Vagina (tissue), 2 donors: ENCODE measurements around the gene RPS6KA2.

ENCODE experiments used
- CTCF ChIP-seq, 3 experiments: fragments of 450-650 bp in 2 of 3; fragments of 200-600 bp in 1 of 3; sonication (generic) in 1 of 3; IDR thresholded peaks; one replicate each; pipeline ENCODE4 v1.5.1; 2017 to 2019; ENCODE audit warnings: antibody characterized with exemption in 3 of 3, mild to moderate bottlenecking in 2 of 3, moderate library complexity in 2 of 3
- POLR2A ChIP-seq, 2 donors: fragments of 450-650 bp; IDR thresholded peaks; one replicate each; pipeline ENCODE4 v1.6.1; 2017; ENCODE audit warnings: antibody characterized with exemption in 2 of 2, mild to moderate bottlenecking in 2 of 2, moderate library complexity in 2 of 2
- POLR2AphosphoS5 ChIP-seq, 2 donors: sonication (generic); formaldehyde crosslinking; IDR thresholded peaks; one replicate each; pipeline ENCODE4 v1.9.0; 2017; ENCODE audit warnings: antibody characterized with exemption in 2 of 2, mild to moderate bottlenecking in 2 of 2, low read depth in 1 of 2; ENCODE audit not compliant: insufficient read depth in 1 of 2

GRCh38 chr6:166527849-166528248 lies 99.2 kb downstream of the RPS6KA2 start:
- no peak for TF ChIP-seq CTCF (IDR thresholded peaks at IDR 0.05)
- no peak for TF ChIP-seq POLR2AphosphoS5 (IDR thresholded peaks at IDR 0.05; ENCODE audit: insufficient read depth in 1 of 2, low read depth in 1 of 2)
- TF ChIP-seq POLR2A (IDR thresholded peaks at IDR 0.05) = no peak
